H9 (cell line): ENCODE results near the gene KPNA1. TPM values are rescaled to one million over a fixed set of nuclear protein-coding genes. Genes with fewer than 3 reads are reported as not detected.

Source experiments
- DNase-seq: peaks from one replicate; pipeline ENCODE4 v3.0.0-alpha.2; 2017
- H2AFZ ChIP-seq: one replicate; pipeline ENCODE4 v1.6.1; 2013; ENCODE audit warnings: mild to moderate bottlenecking, low read length, control low read depth, moderate library complexity
- H2AK5ac ChIP-seq: 2 replicates; pipeline ENCODE4 v1.6.1; 2013; ENCODE audit warnings: low read length, control low read depth, mixed read lengths; ENCODE audit not compliant: insufficient read length
- H2BK120ac ChIP-seq: one replicate; pipeline ENCODE4 v1.6.1; 2013; ENCODE audit warnings: low read depth, mild to moderate bottlenecking, low read length, control low read depth, inconsistent platforms; ENCODE audit not compliant: poor library complexity, severe bottlenecking
- H2BK12ac ChIP-seq: 2 replicates; pipeline ENCODE4 v1.6.1; 2013; ENCODE audit warnings: low read length, control low read depth, mixed read lengths, low read depth; ENCODE audit not compliant: insufficient read length
- H2BK15ac ChIP-seq: 2 replicates; pipeline ENCODE4 v1.6.1; 2013; ENCODE audit warnings: low read depth, low read length, control low read depth
- H2BK20ac ChIP-seq: one replicate; pipeline ENCODE4 v1.6.1; 2013; ENCODE audit warnings: low read depth, mild to moderate bottlenecking, low read length, control low read depth, inconsistent platforms; ENCODE audit not compliant: poor library complexity, severe bottlenecking
- H2BK5ac ChIP-seq: 2 replicates; pipeline ENCODE4 v1.6.1; 2013; ENCODE audit warnings: low read length, control low read depth, mixed read lengths; ENCODE audit not compliant: insufficient read length
- H3K14ac ChIP-seq: 2 replicates; pipeline ENCODE4 v1.6.1; 2013; ENCODE audit warnings: low read length, control low read depth; ENCODE audit not compliant: insufficient read depth
- H3K18ac ChIP-seq: 2 replicates; pipeline ENCODE4 v1.6.1; 2013; ENCODE audit warnings: low read depth, mild to moderate bottlenecking, mixed read lengths, low read length, control low read depth; ENCODE audit not compliant: insufficient read length
- H3K23ac ChIP-seq: 2 replicates; pipeline ENCODE4 v1.6.1; 2013; ENCODE audit warnings: low read length, control low read depth, mixed read lengths, low read depth; ENCODE audit not compliant: insufficient read length
- H3K23me2 ChIP-seq: 2 replicates; pipeline ENCODE4 v1.6.1; 2013; ENCODE audit warnings: low read depth, mild to moderate bottlenecking, mixed read lengths, low read length, control low read depth; ENCODE audit not compliant: insufficient read length, poor library complexity, severe bottlenecking
- H3K27ac ChIP-seq: 2 replicates; pipeline ENCODE4 v1.5.1; 2013; ENCODE audit warnings: low read length, control low read depth, mixed read lengths, low read depth; ENCODE audit not compliant: insufficient read length
- H3K27me3 ChIP-seq: 2 replicates; pipeline ENCODE4 v1.6.1; 2013; ENCODE audit warnings: low read length, control low read depth, inconsistent platforms; ENCODE audit not compliant: insufficient read depth
- H3K4ac ChIP-seq: 2 replicates; pipeline ENCODE4 v1.6.1; 2013; ENCODE audit warnings: low read depth, mild to moderate bottlenecking, control low read depth, inconsistent platforms, low read length, moderate library complexity
- H3K4me1 ChIP-seq: 2 replicates; pipeline ENCODE4 v1.6.1; 2013; ENCODE audit warnings: low read length, control low read depth, inconsistent platforms; ENCODE audit not compliant: insufficient read depth
- H3K4me2 ChIP-seq: 2 replicates; pipeline ENCODE4 v1.6.1; 2013; ENCODE audit warnings: low read length, control low read depth, mixed read lengths; ENCODE audit not compliant: insufficient read length, insufficient read depth
- H3K56ac ChIP-seq: 2 replicates; pipeline ENCODE4 v1.6.1; 2013; ENCODE audit warnings: low read depth, mild to moderate bottlenecking, mixed read lengths, low read length, control low read depth; ENCODE audit not compliant: insufficient read length
- H3K79me1 ChIP-seq: 2 replicates; pipeline ENCODE4 v1.6.1; 2013; ENCODE audit warnings: low read depth, mild to moderate bottlenecking, moderate library complexity, low read length, control low read depth, inconsistent platforms; ENCODE audit not compliant: insufficient read depth, poor library complexity, severe bottlenecking
- H3K79me2 ChIP-seq: 2 replicates; pipeline ENCODE4 v1.6.1; 2013; ENCODE audit warnings: low read length, control low read depth, inconsistent platforms; ENCODE audit not compliant: insufficient read depth
- H3K9ac ChIP-seq: 2 replicates; pipeline ENCODE4 v1.6.1; 2013; ENCODE audit warnings: low read length, control low read depth, mixed read lengths; ENCODE audit not compliant: insufficient read length; ENCODE audit errors: extremely low read depth
- H3K9me3 ChIP-seq: one replicate; pipeline ENCODE4 v1.6.1; 2013; ENCODE audit warnings: low read depth, low read length, inconsistent platforms; ENCODE audit not compliant: control insufficient read depth
- H3T11ph ChIP-seq: one replicate; pipeline ENCODE4 v1.6.1; 2013; ENCODE audit warnings: mild to moderate bottlenecking, low read length, control low read depth, inconsistent platforms
- H4K20me1 ChIP-seq: one replicate; pipeline ENCODE4 v1.6.1; 2013; ENCODE audit not compliant: control insufficient read depth, insufficient read length, insufficient read depth
- H4K5ac ChIP-seq: 2 replicates; pipeline ENCODE4 v1.6.1; 2013; ENCODE audit warnings: low read depth, mild to moderate bottlenecking, mixed read lengths, low read length, control low read depth; ENCODE audit not compliant: insufficient read length
- H4K8ac ChIP-seq: replicated peaks from 2 replicates; pipeline ENCODE4 v1.6.1; 2013; ENCODE audit warnings: low read length, control low read depth, mixed read lengths, low read depth; ENCODE audit not compliant: insufficient read length
- H4K91ac ChIP-seq: 2 replicates; pipeline ENCODE4 v1.6.1; 2013; ENCODE audit warnings: low read depth, mild to moderate bottlenecking, moderate library complexity, mixed read lengths, low read length, control low read depth; ENCODE audit not compliant: insufficient read length
- H3K27ac Mint-ChIP-seq, 3 experiments: 2 replicates in 2 of 3; 3 replicates in 1 of 3; pipeline ENCODE4 v1.8.0; 2020 to 2021; ENCODE audit warnings: mixed read lengths in 3 of 3, mild to moderate bottlenecking in 1 of 3, moderate library complexity in 1 of 3
- H3K27me3 Mint-ChIP-seq: 2 replicates; pipeline ENCODE4 v1.8.0; 2021; ENCODE audit warnings: low read depth, mild to moderate bottlenecking, moderate library complexity, mixed read lengths
- H3K36me3 Mint-ChIP-seq, 3 experiments: 2 replicates in 2 of 3; 3 replicates in 1 of 3; pipeline ENCODE4 v1.8.0; 2020 to 2021; ENCODE audit warnings: low read depth in 3 of 3, mixed read lengths in 3 of 3; ENCODE audit not compliant: insufficient read depth in 1 of 3
- H3K4me1 Mint-ChIP-seq, 2 experiments: 2 replicates each; pipeline ENCODE4 v1.8.0; 2020; ENCODE audit warnings: mixed read lengths in 2 of 2
- H3K4me3 Mint-ChIP-seq, 2 experiments: 2 replicates in 1 of 2; 3 replicates in 1 of 2; pipeline ENCODE4 v1.8.0; 2020 to 2021; ENCODE audit warnings: mild to moderate bottlenecking in 2 of 2, mixed read lengths in 2 of 2, moderate library complexity in 1 of 2
- H3K9me3 Mint-ChIP-seq, 2 experiments: 2 replicates in 1 of 2; 3 replicates in 1 of 2; pipeline ENCODE4 v1.8.0; 2020; ENCODE audit warnings: mild to moderate bottlenecking in 2 of 2, mixed read lengths in 2 of 2, moderate library complexity in 1 of 2
- WGBS: extraction: QIAGEN DNeasy Blood & Tissue Kit; methylation state at CpG from one replicate; pipeline ENCODE4 v1.1.7; 2013; ENCODE audit warnings: missing lambda C conversion rate, low lambda C conversion rate, mixed read lengths; ENCODE audit not compliant: insufficient read length; ENCODE audit errors: extremely low coverage; 5-methylcytosine and 5-hydroxymethylcytosine counted together
- total RNA-seq: library from RNA; stranded (reverse); gene quantifications from 2 replicates; pipeline ENCODE4 v1.2.1, GENCODE V29; 2021
- TF ChIP-seq, protein P1 (sequence below): fragments of 200-600 bp; sonication (generic); conservative IDR thresholded peaks from 3 replicates; pipeline ENCODE4 v1.8.0; 2021; ENCODE audit warnings: antibody characterized with exemption, mild to moderate bottlenecking

The KPNA1 gene
- total RNA-seq, 1 experiment from 2014 or later, result 71.7 TPM

DNA sequence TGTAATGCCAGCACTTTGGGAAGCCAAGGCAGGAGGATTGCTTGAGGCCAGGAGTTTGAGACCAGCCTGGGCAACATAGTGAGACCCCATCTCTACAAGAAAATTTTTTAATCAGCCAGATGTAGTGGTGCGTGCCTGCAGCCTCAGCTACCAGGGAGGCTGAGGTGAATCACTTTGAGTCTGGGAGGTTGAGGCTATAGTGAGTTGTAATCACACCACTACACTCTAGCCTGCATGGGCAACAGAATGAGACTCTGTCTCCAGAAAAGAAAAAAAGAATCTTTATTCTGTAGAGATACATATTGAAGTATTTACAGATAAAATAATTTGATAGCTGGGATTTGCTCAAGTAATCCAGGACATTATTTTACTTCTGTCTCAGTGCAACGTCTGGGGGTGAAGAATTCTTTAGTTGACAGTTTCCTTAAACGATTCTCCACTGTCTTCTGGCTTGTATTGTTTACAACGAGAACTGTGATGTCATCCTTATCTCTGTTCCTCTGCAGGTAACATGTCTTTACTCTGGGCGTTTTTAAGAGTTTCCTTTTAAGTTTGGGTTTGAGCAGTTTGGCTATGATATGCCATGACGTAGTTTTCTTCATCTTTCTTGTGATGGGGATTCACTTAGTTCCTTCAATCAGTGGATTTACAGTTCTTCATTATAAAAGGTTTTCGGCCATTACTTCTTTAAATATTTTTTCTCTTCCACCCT is 26.3 kb downstream of the KPNA1 start:
- H3K9me3 ChIP-seq, result no peaks in the 10 kb centered on the region
- no peak overlapping the region for H2BK15ac ChIP-seq
- H3K4me2 ChIP-seq, result no peak overlapping the region
- Mint-ChIP-seq H3K9me3 (no peaks in the 10 kb centered on the region), H3K27ac (no peak overlapping the region; a peak in 2 of 7 replicates), H3K4me3 (no peak overlapping the region), H3K27me3 (no peaks in the 10 kb centered on the region), H3K4me1 (peaks cover 3 to 6% of the 10 kb centered on the region in 2 experiments; a peak in 2 of 4 replicates), H3K36me3 (peaks cover 2 to 21% (median 20%) of the 10 kb centered on the region in 3 experiments; a peak in 5 of 7 replicates)
- H4K8ac ChIP-seq, result no peak overlapping the region
- H2BK5ac ChIP-seq, result no peak overlapping the region
- H3K4me1 ChIP-seq, result no peaks in the 10 kb centered on the region
- no peak overlapping the region for H3K9ac ChIP-seq
- H3T11ph ChIP-seq, result no peak overlapping the region
- H4K5ac ChIP-seq, result no peak overlapping the region
- H3K14ac ChIP-seq, result no peak overlapping the region
- H3K23ac ChIP-seq, result no peak overlapping the region
- H3K27me3 ChIP-seq, result no peaks in the 10 kb centered on the region
- H2BK120ac ChIP-seq, result no peak overlapping the region
- H2AFZ ChIP-seq, result no peak overlapping the region
- H3K18ac ChIP-seq, result no peak overlapping the region
- no peak overlapping the region for H2BK20ac ChIP-seq
- H3K27ac ChIP-seq, result no peak overlapping the region
- H2BK12ac ChIP-seq, result no peak overlapping the region
- DNase-seq, result no peak
- no peaks in the 10 kb centered on the region for H4K20me1 ChIP-seq
- no peak overlapping the region for H3K4ac ChIP-seq
- no peaks in the 10 kb centered on the region for H3K23me2 ChIP-seq
- no CpG with 5 or more reads among the region's 7 CpGs for WGBS
- H3K56ac ChIP-seq, result no peak overlapping the region
- H4K91ac ChIP-seq, result no peak overlapping the region
- H2AK5ac ChIP-seq, result no peak overlapping the region
- H3K79me2 ChIP-seq, result peaks cover 5% of the 10 kb centered on the region; the same call in 1 of the 2 replicates
- peaks cover 6% of the 10 kb centered on the region for H3K79me1 ChIP-seq
- TF ChIP-seq, protein P1, sequence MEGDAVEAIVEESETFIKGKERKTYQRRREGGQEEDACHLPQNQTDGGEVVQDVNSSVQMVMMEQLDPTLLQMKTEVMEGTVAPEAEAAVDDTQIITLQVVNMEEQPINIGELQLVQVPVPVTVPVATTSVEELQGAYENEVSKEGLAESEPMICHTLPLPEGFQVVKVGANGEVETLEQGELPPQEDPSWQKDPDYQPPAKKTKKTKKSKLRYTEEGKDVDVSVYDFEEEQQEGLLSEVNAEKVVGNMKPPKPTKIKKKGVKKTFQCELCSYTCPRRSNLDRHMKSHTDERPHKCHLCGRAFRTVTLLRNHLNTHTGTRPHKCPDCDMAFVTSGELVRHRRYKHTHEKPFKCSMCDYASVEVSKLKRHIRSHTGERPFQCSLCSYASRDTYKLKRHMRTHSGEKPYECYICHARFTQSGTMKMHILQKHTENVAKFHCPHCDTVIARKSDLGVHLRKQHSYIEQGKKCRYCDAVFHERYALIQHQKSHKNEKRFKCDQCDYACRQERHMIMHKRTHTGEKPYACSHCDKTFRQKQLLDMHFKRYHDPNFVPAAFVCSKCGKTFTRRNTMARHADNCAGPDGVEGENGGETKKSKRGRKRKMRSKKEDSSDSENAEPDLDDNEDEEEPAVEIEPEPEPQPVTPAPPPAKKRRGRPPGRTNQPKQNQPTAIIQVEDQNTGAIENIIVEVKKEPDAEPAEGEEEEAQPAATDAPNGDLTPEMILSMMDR, result no peak
